Vagina (tissue), 2 donors: ENCODE results near the gene CREB3L1.

Experiments used
- CTCF ChIP-seq, 3 experiments: fragments of 450-650 bp in 2 of 3; fragments of 200-600 bp in 1 of 3; sonication (generic) in 1 of 3; IDR thresholded peaks; one replicate each; pipeline ENCODE4 v1.5.1; 2017 to 2019; ENCODE audit warnings: antibody characterized with exemption in 3 of 3, mild to moderate bottlenecking in 2 of 3, moderate library complexity in 2 of 3
- POLR2AphosphoS5 ChIP-seq, 2 donors: sonication (generic); formaldehyde crosslinking; IDR thresholded peaks; one replicate each; pipeline ENCODE4 v1.9.0; 2017; ENCODE audit warnings: antibody characterized with exemption in 2 of 2, mild to moderate bottlenecking in 2 of 2, low read depth in 1 of 2; ENCODE audit not compliant: insufficient read depth in 1 of 2

GRCh38 chr11:46341454-46341853, 64.0 kb downstream of the CREB3L1 start:
- TF ChIP-seq CTCF (IDR thresholded peaks at IDR 0.05), result no peak
- no peak for TF ChIP-seq POLR2AphosphoS5 (IDR thresholded peaks at IDR 0.05; ENCODE audit: insufficient read depth in 1 of 2, low read depth in 1 of 2)
